Kidney tubule cell (primary cell): ENCODE results near the gene DOK1.

Source experiments
- DNase-seq: peaks from one replicate; pipeline ENCODE4 v3.0.0-alpha.2; 2018; ENCODE audit warnings: low spot score

Gene DOK1

DNA sequence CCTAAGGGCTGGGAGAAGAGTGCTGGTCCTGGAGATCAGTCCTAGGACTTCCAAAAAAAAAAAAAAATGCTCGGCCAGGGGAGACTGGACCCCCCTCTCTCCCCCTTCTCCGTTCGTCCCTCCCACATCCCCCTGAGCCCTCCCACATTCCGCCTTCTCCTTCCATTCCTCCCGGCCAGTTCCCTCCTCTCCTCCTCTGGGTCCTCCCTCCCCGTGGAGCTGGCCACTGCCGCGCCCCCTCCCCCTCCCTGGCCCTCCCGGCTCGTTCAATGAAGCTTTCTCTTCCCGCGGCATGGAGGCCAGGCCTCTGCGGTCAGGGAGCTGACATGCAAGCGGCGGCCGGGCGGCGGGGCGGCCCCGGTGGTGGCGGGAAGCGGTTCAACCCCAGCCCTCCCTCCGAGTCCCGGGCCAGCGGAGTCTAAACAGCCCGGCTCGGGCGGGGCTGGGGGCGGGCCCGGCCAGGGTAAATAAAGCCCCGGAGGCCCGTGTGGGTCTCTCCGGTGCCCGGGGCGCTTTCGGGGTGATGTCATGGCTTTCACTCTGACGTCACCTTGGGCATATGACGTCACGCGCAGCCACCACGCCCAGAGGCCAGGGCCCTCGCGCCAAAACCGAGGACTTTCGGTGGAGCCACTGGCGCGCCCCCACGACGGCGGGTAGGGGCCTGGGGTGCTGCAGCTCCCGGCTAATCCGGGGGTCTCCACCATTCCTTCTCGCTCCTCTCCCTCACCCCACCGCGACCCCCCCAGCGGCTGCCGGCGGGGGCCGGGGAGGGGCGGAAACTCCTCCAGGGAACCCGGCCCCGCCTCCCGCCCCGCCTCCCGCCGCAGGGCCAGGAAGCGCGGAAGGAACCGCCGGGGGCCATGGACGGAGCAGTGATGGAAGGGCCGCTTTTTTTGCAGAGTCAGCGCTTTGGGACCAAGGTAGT is at the start of gene DOK1, which contains the start of gene LOXL3:
Gene DOK1, plus strand, starts transcription at position 829 of the 928 bp plus-strand sequence. Its CDS starts 35 bp downstream, at position 864.
Gene LOXL3, minus strand, starts transcription at position 51 of the 928 bp plus-strand sequence. CDS start 1,308 bp downstream, outside the sequence.
- peak; percentile 81 for DNase-seq

DNA sequence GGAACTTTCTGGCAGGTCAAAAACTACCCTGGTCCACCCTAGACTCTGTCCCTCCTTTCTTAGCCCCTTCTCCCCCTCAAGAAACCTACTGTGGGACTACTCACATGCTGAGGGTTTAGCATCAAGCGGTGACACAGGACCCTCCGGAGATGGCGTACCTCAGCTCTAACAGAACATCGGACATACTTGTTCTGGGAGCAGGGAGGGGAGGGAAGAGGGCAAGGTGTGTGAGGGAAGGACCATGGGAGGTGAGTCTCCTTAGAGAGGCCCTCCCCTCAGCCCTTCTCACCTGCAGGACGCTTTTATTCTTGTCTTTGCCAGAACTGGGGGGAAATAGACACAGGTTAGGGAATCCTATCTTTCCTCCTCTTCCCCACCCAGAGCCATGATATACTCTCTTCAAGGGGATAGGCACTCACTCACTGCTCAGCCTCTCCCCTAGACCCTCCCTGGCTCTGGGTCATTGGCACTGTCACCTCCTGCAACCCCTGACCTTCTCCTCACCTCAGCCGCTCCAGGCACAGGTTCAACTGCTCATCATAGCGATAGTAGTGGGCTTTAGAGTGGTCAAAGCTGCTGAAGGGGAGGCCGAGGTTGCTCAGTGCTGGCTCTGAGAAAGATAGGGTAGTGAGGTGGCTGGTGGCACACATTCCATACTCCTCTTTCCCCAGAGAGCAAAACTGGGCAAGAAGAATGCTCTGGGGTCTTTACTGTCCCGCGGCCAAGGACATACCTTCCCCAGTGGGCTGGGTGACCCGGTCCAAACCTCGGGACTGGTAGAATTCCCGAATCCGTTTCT is 48.9 kb upstream of the DOK1 start:
- DNase-seq = no peak

DNA sequence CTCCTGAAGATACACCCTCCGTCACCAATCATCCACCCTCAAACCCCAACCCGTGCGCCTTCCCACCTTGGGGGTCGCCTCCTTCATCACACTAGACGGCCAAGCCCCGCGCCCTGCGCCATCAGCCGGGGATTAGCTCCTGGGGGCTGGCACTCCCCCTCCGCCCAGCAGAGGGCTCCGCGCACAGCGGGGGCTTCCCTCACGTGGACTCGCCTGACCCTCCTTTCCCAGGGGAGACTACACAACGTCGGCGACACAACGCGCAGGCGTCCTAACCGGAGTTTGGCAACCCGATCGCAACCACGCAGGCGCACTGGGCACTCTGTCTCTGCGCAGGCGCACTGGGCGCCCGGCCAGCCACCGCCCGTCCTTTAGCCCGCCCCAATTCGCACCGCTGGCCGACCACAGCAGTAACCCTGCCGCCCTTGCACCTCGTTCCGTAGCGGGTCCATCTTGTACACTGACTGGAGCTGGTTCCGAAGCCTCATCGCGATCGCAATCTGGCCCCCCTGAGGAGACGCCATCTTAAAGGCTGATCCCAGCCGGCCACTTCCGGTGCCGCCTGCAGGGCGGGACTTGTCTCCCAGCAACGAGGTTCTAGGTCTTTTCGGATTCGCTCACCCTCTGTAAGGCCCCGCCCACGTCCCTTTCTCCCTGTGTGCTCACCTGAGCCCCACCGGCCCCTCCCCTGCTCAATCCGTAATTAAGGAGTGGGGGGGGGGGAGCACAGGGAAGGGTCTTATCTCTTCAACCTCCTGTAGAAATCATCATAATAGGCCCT is 47.2 kb upstream of the DOK1 start, which contains the start of gene PCGF1:
Gene PCGF1, minus strand, starts transcription at position 551 of the 781 bp plus-strand sequence. Its CDS starts 27 bp downstream, at position 524.
- DNase-seq = peak; percentile 98

DNA sequence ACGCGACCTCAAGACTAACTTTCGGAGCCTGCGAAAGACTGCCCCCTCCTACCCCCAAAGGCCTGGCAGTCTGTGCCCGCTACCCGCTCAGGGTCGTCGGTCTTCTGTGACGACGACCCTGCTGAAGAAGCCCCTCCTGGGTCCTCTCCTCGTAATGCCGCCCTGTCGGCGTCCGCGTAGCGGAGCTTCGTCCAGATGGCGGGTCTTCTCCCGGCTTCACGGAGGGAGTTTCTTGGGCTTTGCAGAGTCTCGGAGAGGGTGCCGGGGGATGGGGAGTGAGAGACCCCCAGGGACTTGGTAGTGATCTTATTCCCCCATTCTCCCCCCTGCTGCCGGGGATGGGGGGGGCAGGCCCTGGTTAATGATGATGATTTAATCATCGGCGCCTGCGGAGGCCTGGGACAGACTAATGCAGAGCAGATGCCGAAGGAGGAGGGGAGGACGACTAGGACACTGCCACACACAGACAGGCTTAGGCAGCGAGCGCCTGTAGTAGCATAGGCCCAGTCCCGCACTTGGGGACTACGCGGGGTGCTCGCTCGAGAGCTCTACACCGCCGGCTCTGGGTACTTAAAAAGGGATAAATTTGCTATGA is 46.5 kb upstream of the DOK1 start:
- DNase-seq = peak; percentile 61

DNA sequence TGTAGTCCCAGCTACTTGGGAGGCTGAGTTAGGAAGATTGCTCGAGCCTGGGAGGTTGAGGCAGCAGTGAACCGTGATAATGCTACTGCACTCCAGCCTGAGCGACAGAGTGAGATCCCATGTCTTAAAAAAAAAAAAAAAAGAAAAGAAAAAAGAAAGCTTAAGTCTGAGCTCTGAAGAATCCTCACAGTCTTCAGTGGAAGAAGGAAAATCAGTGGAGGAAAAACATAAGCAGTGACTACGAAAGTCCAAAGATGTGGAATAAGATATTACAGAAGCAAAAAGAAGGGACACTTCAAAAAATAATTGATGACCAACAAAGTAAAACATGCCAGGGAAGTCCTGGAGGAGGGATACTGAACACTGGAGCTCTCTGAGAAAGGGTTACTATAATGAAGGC is 44.2 kb upstream of the DOK1 start:
- DNase-seq = no peak

DNA sequence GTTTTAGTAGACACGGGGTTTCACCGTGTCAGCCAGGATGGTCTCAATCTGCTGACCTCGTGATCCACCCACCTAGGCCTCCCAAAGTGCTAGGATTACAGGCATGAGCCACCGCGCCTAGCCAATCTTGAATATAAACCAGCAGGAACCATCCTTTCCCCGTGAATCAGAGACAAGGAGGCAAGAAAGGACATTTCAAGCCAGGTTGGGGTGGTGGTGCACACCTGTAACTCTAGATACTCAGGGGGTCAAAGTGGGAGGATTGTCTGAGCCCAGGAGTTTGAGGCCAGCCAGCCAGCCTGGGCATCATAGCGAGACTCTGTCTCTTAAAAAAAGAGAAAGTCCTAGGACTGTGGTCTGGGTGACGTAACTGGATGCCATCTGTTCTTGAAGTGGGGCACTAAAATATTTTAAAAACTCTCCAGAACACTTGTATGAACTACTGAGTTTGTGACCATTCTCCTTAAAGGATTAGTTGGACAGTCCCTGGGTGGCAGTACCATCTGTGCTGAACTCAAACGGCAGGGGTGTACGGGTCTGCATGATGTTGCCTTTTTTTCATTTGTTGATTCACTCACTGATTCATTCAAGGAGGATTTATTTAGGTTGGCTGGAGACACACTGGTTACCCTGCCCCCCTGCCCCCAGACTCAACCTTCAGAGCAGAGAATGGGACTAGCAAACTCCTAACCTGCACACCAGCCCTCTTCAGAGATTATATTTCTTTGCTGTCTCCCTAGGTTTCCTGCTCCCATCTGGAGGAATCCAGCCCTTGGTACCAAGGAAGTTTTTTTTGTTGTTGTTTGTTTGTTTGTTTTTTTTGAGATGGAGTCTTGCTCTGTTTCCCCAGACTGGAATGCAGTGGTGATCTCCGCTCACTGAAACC is 43.2 kb upstream of the DOK1 start:
- no peak for DNase-seq

DNA sequence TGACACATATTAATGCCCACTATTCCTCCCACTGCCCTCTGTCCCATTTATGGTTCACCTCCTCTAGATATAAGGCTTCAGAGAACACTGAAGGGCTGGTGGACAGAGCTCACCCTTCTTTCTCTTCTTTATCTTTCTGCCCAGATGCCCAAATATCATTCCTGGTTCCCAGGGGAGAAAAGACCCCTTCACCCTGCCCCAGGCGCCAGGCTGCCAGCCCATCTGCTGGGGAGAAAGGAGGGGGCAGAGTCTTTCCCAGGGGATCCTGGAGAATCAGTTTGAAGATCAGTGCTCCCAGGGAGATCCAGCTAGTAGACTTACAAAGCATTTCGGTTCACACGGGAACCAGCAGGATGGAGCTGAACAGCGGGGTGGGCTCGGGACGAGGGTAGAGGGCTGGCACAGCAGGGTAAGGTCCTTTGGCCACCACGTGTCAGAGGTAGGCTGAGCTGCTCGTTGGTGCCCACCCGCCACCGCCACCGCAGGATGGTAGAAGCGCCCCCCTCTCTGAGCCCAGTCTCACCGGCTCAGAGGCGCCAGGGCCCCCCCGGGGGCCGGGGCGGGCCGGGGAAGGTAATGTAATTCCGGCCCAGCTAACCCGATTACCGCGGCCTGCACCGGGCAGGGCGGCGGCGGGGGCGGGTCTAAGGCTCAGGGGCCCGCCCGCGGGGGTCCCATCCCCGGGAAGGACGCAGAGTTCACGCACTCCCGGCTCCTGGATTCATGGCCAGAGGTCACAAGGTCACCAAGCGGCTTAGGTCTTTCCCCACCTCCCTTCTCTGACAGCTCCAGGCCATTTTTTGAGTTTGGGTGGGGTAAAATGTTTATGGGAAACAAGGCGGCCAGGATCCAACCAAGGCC is 41.5 kb upstream of the DOK1 start:
- no peak for DNase-seq

DNA sequence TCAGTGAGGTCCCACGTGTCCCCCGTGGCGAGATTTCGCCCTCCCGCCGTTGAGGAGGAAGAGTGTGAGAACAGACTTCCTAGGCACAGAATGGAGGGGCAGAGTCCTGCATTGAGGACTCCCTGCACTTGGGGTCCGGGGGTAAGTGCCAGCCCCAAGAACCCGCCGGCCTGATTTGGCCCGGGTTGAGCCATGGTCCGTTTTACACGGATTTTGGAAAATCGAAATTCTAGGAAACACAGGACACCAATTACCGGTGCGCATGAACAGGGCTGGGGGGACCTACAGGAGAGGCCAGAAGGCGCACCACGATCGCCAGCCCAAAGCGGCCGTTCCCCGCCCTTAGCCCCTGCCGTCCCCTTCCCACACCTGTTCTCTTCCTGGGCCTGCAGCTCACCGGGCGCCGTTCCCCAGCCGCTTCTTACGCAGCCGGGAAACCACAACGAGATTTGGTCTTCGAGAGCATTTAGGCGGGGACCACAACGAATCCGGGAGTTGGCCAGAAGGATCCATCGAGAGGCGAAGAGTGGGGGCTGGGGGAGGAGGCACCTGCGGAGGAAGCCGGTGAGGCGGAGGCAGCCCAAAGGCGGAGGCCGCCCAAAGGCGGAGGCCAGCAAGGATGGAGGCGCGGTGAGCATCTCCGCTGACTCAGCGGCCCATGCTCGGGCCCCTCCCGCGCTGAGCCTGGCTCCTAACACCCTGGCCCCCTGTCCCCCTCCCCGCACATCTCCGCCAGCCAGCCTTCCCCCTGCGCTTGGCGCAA is 40.7 kb upstream of the DOK1 start:
- DNase-seq = no peak

DNA sequence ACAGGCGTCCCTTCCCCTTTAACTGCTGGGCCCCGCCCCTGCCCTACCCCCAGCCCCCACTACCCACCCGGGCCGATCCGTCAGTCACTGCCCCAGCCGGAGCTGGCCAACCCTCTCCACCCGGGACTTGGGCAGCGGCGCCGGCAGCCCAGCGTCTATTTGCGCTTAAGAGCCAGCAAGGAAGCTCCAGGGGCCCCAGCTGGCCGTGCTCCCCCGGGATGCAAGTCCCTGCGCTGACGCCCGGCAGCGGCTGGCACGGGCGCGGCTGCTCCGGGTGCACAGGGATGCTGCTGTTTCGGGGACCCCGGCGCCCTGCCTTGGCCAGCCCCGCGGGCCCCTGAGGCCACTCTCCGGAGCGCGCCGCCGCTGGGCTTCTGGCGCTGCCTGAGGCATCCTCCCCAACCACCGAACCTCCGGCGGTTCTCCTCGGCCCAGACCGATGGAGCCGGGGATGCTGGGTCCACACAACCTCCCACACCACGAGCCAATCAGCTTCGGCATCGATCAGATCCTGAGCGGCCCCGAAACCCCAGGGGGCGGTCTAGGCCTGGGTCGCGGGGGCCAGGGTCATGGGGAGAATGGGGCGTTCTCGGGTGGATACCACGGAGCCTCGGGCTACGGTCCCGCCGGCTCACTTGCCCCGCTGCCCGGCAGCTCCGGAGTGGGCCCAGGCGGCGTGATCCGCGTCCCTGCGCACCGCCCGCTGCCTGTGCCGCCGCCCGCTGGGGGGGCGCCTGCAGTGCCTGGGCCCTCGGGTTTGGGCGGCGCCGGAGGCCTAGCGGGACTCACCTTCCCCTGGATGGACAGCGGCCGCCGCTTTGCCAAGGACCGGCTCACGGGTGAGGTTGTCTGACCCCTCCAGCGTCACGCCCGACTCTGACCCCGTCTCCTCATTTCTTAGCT is 39.9 kb upstream of the DOK1 start, which contains the start of gene TLX2:
Gene TLX2, plus strand, starts transcription at position 83 of the 903 bp plus-strand sequence. Its CDS starts 357 bp downstream, at position 440.
- DNase-seq = no peak

DNA sequence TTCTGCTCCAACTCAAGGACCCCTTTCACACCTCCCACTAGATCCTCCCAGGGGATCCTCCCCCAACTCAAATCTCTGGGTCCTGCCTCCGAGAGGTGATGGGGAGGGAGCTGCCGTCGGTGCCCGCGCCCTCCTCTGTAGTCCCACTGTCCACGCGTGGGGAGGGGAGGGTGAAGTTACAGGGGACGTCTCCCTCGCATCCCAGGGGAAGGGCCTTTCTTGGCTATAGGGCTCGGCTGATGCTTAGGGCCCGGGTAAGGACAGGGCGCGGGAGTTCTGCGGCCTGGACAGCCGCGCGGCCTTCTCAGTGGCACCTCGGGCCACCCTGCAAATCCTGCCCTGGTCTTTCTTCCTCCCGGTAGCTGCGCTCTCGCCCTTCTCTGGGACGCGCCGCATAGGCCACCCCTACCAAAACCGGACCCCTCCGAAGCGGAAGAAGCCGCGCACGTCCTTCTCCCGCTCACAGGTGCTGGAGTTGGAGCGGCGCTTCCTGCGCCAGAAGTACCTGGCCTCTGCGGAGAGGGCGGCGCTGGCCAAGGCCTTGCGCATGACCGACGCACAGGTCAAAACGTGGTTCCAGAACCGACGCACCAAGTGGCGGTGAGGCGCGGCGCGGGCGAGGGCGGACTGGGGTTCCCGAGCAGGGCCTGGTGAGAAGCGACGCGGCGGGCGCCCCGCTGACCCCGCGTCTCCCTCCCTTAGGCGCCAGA is 39.1 kb upstream of the DOK1 start:
- DNase-seq = no peak

DNA sequence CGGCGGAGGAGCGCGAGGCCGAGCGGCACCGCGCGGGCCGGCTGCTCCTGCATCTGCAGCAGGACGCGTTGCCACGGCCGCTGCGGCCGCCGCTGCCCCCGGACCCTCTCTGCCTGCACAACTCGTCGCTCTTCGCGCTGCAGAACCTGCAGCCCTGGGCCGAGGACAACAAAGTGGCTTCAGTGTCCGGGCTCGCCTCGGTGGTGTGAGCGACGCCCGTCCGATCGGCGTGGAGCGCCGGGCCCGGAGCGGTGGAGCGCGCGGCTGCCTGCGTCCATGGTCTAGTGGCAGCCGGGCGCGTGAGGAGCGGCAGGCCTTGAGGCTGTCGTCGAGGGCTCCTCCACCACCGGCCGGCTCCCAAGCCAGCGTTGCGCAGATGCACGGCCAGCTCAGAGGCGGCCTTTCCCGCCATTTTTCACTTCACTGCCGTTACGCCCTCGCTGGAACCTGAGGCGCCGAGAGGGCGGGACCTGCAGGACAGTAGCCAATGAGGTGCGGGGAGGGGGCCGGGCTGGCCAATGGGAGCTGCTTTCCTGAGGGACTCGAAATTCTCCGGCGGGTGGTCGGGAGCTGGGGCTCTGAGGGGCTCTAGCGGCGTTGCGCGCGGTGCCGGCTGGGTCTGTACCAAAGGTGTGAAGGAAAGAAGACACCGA is 38.4 kb upstream of the DOK1 start:
- peak; percentile 46 for DNase-seq

DNA sequence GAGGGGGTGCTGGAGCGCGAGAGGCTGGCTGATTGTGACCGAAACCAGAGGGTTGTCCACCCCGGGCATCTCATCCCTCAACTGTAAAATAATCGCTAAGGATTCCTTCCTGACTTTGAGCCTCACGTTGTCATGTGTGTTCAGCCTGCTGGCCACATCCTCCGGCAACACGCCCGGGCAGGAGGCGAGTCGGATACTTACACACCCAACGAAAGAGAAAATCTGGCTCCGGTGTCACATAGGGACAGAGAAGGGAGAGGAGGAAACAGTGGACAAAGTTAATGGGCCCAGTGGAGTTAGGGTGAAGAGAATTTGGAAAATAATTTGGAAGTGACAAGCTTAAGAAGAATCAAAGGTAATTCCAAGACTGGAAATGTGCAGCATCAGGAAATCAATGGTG is 37.9 kb upstream of the DOK1 start:
- no peak for DNase-seq

DNA sequence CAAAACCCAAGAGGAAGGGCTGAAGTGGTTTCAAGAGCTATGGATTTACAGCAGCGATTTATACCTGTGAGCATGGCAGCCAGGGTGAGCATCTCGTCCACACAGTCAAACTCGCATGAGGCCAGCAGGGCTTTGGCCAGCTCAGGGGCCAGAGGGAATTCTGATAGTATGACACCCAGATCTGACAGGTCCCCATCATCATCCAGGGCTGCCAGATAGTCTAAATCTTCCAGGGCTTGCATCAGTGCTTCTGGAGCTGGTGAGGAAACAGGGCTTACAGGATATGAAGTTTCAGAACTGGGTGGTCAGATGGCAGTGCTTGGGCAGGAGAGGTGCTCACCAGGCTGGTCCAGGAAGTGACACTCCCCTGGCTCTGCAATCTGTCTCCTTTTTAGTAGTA is 32.0 kb upstream of the DOK1 start:
- no peak for DNase-seq

DNA sequence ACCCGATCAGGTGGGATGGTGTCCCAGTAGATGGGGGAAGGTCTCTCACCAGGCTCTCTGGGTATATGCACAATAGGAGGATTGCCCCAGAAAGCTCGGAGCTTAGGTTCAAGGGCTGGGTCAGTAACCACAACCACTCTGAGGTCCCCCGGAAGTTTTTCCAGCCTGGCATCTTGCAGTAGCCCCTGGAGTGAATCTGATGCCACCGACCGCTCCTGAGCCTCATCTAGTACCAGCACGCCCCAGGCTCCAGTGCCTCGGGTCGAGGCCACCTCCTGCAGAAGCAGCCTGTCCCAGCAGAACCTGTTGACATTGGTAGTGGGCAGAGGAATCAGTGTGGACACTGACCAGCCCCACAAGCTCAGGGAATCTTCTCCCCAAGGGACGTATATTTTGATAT is 30.5 kb upstream of the DOK1 start:
- DNase-seq = no peak

DNA sequence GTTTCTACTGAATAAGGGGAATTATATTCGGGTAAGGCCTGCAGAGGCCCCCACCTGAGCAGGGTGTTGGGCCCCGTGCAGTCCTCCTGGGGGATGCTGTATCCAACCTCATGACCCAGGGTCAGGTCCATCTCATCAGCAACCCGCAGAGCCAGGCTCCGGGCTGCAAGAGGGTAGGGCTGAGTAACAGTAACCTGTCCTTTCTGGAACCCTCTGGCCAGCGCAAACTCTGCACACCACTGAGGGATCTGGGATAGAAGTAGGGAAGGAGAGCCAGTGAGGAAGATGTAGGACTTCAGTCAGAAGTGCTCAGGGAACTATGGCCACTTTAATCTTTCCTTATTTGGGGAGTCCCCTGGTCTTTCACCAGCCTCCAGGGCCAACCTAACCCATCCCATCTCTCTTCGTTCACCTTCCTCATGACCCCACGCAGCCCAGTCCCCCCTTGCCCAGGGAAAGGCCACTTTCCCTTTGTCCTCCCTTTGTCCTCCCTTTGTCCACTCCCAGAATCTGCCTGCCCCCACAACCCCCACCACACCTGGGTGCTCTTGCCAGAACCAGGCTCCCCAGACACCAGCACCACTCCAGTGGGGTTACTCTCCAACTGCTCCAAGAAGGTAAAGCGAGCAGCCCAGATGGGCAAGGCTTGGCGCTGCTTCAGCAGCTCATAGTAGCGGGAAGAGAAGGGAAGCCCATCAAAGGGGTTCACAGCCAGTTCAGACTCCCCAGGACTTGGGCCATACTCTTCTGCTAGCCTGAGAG is 29.4 kb upstream of the DOK1 start:
- no peak for DNase-seq
